Lower leg skin (tissue), 4 donors: ENCODE results near the gene MEAK7. TPM values are rescaled to one million over a fixed set of nuclear protein-coding genes. Genes with fewer than 3 reads are reported as not detected.

Source experiments
- DNase-seq, 2 donors: peaks; one replicate each; pipeline ENCODE4 v3.0.0-alpha.2; 2019; ENCODE audit warnings: low spot score in 2 of 2
- H3K4me3 ChIP-seq: fragments of 200-600 bp; sonication (generic); 2 replicates; pipeline ENCODE4 v1.5.1; 2017; ENCODE audit warnings: mild to moderate bottlenecking, low read depth; ENCODE audit not compliant: poor library complexity, severe bottlenecking
- POLR2A ChIP-seq, 2 donors: fragments of 450-650 bp; IDR thresholded peaks; one replicate each; pipeline ENCODE4 v1.6.1; 2016 to 2017; ENCODE audit warnings: antibody characterized with exemption in 2 of 2, mild to moderate bottlenecking in 1 of 2, moderate library complexity in 1 of 2
- WGBS, 2 donors: methylation state at CpG; one replicate each; pipeline ENCODE4 v1.1.5; 2018; 5-methylcytosine and 5-hydroxymethylcytosine counted together
- intact Hi-C: fragments of 100-400 bp; cut with DNase I; formaldehyde crosslinking; loops from one replicate; pipeline ENCODE4 v1.15.0; 2023; ENCODE audit warnings: low total_unique reads
- total RNA-seq, 4 donors: library from RNA; depleted of rRNA; stranded (reverse); fragments of >200 nt; gene quantifications; one replicate each; pipeline ENCODE4 v1.1.0, GENCODE V29; 2016
- TF ChIP-seq, protein P1 (sequence below), 3 donors: fragments of 450-650 bp; IDR thresholded peaks; one replicate each; pipeline ENCODE4 v1.5.1; 2016; ENCODE audit warnings: antibody characterized with exemption in 3 of 3, mild to moderate bottlenecking in 3 of 3, moderate library complexity in 2 of 3

MEAK7 gene, protein sequence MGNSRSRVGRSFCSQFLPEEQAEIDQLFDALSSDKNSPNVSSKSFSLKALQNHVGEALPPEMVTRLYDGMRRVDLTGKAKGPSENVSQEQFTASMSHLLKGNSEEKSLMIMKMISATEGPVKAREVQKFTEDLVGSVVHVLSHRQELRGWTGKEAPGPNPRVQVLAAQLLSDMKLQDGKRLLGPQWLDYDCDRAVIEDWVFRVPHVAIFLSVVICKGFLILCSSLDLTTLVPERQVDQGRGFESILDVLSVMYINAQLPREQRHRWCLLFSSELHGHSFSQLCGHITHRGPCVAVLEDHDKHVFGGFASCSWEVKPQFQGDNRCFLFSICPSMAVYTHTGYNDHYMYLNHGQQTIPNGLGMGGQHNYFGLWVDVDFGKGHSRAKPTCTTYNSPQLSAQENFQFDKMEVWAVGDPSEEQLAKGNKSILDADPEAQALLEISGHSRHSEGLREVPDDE
- total RNA-seq, result 10 to 100 TPM; 10.2 to 20.8 (median 14.9) TPM

DNA sequence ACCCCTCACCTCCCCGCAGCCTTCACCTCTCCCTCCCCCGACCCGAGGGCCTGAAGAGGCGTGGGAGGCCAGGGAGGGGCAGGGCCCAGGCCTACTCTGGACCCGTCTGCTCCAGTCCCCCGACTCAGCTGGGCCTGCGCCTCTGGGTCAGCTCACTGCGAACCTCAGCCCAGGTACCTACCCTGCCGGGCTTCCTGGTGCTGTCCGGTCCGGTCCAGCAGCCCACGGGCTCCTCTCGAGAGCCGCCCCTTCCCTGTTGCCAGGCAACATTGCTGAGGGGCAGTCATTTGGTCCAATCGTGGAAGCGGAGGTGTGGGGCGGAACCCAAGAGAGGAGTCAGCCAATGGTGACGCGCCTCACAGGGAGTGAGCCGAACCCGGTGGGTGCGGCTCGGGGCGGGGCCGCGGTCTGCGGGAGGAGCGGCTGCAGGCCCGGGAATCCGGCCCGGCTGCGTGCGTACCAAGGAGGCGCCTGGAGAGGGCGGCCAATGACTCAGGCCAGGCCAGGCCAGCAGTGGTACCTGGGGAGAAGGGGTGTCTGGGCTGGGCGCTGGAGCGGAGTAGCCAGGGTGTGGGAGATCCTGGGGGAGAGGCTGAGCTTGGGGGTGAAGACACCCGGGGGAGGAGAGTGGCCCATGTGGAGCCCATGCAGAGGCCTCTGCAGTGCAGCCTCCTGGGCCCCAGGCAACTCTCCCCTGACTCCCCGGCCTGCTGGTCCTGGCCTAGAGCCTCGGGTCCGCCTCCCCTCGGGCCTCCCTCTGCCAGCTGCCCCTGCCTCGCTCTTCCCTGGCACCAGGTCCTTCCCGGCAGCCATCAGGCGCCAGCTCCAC, at the start of gene MEAK7:
Gene MEAK7 (minus strand): TSS at position 240 of the 829 bp plus-strand sequence. CDS start 6,573 bp downstream, outside the sequence.
- H3K4me3 ChIP-seq, result peak within 1 kb of the TSS; percentile 63
- DNase-seq, result peak; percentile 99 to 100
- intact Hi-C loops, result no loop called here
- TF ChIP-seq, protein P1, sequence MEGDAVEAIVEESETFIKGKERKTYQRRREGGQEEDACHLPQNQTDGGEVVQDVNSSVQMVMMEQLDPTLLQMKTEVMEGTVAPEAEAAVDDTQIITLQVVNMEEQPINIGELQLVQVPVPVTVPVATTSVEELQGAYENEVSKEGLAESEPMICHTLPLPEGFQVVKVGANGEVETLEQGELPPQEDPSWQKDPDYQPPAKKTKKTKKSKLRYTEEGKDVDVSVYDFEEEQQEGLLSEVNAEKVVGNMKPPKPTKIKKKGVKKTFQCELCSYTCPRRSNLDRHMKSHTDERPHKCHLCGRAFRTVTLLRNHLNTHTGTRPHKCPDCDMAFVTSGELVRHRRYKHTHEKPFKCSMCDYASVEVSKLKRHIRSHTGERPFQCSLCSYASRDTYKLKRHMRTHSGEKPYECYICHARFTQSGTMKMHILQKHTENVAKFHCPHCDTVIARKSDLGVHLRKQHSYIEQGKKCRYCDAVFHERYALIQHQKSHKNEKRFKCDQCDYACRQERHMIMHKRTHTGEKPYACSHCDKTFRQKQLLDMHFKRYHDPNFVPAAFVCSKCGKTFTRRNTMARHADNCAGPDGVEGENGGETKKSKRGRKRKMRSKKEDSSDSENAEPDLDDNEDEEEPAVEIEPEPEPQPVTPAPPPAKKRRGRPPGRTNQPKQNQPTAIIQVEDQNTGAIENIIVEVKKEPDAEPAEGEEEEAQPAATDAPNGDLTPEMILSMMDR (IDR thresholded peaks at IDR 0.05), result no peak
- TF ChIP-seq POLR2A (IDR thresholded peaks at IDR 0.05), result no peak
- 0 to 2% methylated on average over 33 to 38 of the region's 45 CpGs for WGBS, 2 donors

DNA sequence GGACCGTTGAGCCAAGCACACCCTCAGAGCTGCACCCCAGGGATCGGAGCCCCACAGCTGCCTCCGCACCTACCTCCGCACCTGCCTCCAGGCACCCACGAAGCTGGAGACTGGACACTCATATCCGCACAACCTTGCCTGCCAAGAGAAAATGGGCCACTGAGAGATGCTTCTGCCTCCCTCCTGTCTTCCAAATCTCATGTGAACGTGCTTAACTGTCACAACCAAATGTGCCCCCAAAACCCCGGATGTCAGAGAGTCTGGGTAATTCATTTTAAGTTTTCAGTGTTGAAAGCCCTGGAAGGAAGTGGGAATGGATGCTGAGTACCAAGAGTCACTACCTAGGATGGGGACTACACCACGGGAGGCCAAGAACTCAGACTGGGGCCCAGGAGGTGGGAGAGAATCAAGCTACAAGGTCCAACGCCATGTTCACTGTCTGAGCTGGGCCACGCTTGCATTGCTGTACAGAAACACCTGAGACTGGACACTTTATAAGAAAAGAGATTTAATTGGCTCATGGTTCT, 49.5 kb upstream of the MEAK7 start:
- 83 to 88% methylated on average over 11 of the region's 11 CpGs for WGBS, 2 donors
- no peak overlapping the region for H3K4me3 ChIP-seq
- TF ChIP-seq, protein P1 (IDR thresholded peaks at IDR 0.05), result no peak
- TF ChIP-seq POLR2A (IDR thresholded peaks at IDR 0.05), result no peak
- intact Hi-C loops, result no loop called here
- DNase-seq, result no peak

DNA sequence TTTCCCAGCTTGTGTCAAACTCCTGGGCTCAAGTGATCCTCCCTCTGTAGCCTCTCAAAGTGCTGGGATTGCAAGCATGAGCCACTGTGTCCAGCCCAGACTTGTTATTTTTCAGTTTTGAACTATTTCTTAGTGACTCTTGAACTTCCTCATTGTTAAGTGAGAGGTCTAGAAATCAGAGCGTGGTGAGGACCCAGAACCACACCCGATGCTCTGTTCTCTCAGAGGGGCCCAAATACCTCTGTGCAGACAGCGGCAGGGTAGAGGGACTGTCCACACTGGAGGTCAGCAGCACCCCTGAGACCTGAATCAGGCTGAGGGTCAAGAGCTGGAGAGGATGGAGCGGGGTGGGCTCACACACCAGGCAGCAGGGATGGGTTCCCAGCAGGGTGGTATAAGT, 47.7 kb upstream of the MEAK7 start:
- no peak for DNase-seq
- H3K4me3 ChIP-seq, result no peak overlapping the region
- intact Hi-C loops, result no loop called here
- no peak for TF ChIP-seq POLR2A (IDR thresholded peaks at IDR 0.05)
- WGBS, 2 donors, result 68 to 70% methylated on average over 4 of the region's 4 CpGs

DNA sequence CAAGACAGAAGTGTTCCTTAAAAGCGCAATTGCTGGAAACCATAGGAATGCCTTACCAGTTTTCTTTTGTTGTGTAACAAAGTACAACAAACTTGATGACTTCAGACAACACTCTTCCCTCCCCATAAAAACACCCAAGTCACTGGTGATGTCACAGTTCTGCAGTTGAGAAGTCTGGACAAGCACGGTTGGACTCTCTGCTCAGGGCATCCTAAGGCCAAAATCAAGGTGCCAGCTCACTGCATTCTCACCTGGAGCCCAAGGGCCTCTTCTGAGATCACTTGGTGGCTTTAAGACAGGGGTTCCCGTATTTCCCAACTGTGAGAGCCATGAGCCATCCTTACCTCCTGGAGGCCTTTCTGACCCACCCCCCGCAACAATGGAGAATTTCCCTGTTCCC, 45.6 kb upstream of the MEAK7 start:
- TF ChIP-seq, protein P1 (IDR thresholded peaks at IDR 0.05), result no peak
- no peak for TF ChIP-seq POLR2A (IDR thresholded peaks at IDR 0.05)
- H3K4me3 ChIP-seq, result no peak overlapping the region
- 68 to 81% methylated on average over 4 of the region's 4 CpGs for WGBS, 2 donors
- intact Hi-C loops, result no loop called here
- no peak for DNase-seq

DNA sequence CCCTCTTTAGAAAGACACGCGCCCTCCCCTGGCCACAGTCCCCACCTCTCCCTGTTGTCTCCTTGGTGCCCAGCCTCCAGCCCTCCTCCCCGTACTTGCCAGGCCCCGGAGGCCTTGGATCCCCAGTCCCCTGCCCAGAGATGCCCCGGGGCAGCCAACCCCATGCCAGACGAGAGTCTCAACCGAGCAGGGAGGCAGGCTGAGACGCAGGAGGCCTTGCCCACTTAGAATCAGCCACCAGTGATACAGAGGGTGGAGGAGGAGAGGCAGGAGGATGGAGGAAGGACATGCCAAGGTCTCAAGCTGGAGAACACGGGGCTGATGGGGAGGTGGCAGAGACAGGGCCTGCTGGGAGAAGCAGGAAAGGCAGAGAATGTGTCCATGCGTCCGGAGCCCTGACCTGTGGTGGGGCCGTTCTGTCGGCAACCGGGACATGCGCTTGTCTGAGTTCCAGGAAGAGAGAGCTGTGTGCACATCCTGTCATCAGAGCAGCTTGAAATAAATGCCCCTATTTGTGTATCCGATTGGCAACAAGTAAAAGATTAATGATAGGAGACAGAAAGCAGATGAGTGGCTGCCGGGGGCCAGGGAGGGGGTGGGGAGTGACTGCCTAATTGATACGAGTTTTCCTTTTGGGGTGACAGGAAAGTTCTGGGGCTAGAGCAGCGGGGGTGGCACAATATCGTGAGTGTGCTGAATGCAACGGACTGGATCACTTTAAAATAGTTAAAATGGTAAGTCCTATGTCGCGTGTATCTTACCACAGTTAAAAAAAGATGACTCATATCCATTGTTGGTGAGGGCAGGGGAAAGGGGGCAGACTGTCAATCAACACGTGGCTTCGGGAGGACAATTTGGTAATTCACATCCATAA, 44.7 kb upstream of the MEAK7 start:
- no peak for DNase-seq
- intact Hi-C loops, result no loop called here
- WGBS, 2 donors, result 50 to 52% methylated on average over 25 of the region's 25 CpGs
- no peak for TF ChIP-seq POLR2A (IDR thresholded peaks at IDR 0.05)
- TF ChIP-seq, protein P1 (IDR thresholded peaks at IDR 0.05), result no peak
- H3K4me3 ChIP-seq, result no peak overlapping the region
